Activated T-helper 1 cell treated with anti-CD3 and anti-CD28 coated beads, Interleukin-2, amount 50 U/mL, for 16 hours (primary cell): ENCODE measurements around the gene SPSB2.

Experiments used
- DNase-seq, 2 donors: peaks; one replicate each; pipeline ENCODE4 v3.0.0-alpha.2; 2020; ENCODE audit warnings: low read depth in 1 of 2, low spot score in 1 of 2

The SPSB2 gene

DNA sequence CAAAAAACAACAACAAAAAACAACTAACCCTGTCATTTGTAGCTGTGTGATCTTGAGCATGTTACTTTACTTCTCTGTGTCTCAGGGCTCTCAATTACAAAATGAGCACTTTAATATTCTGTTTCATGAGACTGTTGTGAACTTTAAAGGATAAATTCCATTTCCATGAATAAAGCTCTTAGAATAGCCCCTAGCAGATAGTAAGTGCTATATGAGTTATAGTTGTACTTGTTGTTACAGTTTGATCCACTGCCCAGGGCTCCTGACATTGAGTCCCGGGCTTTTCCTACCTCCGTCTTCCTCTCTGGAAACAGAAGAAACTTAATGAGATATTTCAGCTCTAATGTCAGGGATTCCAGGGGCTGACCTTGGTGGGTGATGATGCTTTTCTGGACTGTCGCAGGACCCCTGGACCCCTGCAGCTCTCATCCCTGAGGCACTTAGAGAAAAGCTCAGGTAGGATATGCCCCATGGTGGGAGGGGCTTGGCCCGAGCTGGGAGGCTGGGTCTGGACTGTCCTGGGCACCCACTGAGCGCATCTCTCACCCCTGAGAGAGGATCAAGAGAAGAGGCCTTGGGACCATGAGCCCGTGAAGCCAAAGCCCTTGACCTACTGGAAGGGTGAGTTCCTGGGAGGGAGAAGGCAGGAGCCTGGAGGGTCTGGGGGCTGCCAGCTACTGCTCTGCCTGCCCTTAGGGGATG is 39.8 kb downstream of the SPSB2 start:
- DNase-seq: no peak

DNA sequence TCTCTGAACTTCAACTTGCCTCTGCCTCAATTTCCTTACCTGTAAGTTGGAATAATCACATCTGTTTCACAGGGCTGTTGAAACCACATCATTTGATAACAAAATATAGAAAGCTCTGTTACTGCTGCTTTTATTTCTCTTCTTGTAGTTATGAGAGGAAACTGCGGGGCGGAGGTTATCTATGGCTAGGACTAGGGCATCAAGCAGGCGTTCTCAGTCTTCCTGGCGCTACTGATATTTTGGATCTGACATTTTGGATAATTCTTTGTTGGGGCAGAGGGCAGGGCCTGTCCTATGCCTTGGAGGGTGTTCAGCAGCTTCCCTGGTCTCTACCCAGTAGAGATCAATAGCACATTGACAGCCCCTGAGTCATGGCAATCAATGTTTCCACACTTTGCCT is 41.0 kb downstream of the SPSB2 start:
- no peak for DNase-seq

DNA sequence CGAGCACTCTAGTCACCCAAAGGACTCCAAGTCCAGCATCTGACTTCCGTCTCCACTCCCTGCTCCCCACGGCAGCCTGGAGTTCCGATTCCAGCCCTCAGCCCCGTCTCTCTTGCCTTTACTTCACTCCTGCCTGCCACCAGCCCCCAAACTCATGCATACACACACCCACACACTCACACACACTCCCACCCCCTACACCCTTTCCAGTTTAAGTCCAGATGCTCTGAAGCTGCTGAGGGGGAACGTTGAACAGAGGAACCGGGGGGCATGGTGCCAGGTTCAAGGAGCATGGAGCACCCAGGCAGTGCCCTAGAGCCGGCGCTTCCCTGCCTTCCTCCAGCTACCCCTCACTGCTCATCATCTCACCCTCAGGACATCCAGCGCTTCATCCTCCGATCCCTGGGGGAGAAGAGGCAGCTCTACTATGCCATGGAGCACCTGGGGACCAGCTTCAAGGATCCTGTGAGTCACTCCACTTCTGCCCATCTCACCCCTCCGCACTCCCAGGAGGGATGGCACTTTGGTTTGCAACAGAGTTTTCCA is 41.6 kb downstream of the SPSB2 start:
- no peak for DNase-seq

DNA sequence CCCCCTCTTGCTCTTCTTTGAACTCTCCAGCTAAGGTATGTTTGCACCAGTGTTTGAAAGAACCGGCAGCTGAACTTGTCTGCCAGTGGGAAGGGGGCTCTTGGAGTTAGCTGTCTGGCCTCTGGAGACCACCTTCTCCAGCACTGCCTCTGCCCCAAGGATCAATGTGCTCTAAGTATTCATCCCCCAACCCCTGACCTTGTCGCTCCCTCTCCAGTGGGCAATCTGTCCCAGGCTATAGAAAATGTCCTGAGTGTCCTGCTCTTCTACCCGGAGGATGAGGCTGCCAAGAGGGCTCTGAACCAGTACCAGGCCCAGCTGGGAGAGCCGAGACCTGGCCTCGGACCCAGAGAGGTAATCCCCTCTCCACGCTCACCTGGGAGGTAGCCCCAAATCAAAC is 42.1 kb downstream of the SPSB2 start:
- DNase-seq: no peak

DNA sequence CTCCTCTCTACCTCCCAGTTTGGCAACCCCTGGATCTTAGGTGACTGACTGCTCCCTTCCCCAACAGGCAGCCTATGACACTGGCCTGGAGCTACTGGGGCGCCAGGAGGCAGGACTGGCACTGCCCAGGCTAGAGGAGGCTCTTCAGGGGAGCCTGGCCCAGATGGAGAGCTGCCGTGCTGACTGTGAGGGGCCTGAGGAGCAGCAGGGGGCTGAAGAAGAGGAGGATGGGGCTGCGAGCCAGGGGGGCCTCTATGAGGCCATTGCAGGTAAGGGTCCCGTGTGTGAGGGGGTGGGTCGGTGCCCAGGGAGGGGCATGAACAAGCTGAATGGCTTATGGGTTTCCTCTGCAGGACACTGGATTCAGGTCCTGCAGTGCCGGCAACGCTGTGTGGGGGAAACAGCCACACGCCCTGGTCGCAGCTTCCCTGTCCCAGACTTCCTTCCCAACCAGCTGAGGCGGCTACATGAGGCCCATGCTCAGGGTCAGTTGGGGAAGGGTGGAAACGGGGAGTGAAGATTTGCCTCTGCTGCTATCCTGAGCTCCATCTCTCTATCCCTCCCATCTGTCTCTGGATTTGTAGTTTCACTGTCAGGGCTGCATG is 42.7 kb downstream of the SPSB2 start:
- DNase-seq: no peak

DNA sequence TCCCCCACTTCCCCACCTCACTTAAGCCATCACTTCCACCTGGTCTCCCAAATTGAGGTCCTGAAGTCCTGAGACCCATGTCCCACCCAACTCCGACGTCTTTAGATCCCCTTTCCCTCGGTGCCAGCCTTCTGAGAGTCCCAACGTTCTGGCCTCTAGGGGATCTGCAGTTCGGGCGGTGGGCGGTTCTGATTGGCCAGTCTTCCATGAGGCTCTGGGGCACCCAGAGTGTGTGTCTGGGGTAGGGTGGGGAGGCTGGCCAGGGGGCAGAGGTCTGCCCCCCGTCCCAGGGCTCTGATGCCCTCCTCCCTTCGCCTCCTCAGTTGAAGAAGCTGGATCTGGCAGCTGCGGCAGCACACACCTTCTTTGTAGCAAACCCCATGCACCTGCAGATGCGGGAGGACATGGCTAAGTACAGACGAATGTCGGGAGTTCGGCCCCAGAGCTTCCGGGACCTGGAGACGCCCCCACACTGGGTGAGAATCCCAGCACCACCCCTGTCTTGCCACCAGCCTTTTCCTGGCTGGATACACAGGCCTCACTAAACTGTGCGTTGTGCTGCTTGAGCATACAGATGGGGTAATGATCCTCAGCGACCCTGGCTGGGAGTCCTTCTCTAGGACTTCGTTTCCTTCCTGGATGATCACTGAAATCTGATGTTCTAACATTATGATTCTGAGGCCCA is 43.4 kb downstream of the SPSB2 start:
- no peak for DNase-seq

DNA sequence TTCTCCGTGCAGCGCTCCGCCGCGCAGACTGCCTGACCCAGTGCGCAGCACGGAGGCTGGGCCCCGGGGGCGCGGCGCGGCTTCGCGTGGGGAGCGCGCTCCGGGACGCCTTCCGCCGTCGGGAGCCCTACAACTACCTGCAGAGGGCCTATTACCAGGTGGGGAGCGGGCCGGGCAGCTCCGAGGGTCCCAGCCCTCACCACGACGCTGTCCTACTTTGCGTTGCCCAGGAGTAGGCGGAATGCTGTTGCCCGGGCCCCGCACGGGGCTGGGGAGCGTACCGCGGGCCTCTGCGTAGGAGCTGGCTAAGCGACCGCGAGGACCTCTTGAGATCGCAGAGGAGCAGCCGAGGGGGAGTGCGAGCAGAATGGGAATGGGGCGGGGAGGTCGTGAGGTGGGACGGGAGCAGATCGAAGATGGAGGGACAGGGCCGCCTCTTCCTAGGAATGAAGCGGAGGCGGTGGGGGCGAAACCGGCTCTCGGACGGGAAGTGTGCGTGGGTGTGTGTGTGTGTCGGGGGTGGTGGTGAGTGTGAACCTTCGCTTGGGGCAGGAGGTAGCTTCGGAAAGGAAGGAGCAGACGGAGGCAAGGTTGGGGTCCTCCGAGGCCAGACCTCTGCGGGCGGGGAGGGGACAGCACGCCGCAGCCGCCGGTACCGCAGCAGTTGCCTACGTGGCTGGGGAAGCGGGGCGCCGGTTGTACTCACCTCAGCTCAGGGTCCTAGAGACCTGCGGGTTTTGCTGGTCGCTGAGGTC is 44.1 kb downstream of the SPSB2 start:
- DNase-seq: no peak

DNA sequence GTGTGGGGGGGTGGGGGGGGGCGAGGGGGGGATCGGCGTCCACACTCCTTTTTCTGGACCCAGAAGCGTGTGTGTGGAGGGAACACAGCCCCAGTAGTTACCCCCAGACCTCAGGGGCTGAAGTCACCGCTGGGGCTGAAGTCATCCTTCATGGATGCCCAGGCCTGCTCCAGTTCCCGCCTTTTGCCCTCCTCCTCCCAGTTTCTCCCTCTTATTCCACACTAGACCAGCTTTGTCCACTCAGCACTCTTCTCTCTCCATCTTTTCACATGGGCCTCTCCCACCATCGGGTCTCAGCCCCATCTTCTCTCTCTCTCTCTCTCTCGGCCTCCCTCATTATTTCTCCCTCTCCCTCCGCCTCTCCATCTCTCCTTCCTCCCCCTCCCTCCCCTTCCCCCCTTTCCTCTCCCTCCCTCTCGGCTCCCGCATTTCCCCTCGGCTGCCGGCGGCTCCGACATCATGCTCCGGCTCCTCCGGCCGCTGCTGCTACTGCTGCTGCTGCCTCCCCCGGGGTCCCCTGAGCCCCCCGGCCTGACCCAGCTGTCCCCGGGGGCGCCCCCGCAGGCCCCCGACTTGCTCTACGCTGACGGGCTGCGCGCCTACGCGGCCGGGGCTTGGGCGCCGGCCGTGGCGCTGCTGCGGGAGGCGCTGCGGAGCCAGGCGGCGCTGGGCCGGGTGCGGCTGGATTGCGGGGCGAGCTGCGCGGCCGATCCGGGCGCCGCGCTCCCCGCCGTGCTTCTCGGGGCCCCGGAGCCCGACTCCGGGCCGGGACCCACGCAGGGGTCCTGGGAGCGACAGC is 44.9 kb downstream of the SPSB2 start, which contains the start of gene P3H3:
TSS of gene P3H3 (plus strand) at position 426 of the 799 bp plus-strand sequence. CDS start at position 460, 34 bp downstream.
- DNase-seq: no peak

DNA sequence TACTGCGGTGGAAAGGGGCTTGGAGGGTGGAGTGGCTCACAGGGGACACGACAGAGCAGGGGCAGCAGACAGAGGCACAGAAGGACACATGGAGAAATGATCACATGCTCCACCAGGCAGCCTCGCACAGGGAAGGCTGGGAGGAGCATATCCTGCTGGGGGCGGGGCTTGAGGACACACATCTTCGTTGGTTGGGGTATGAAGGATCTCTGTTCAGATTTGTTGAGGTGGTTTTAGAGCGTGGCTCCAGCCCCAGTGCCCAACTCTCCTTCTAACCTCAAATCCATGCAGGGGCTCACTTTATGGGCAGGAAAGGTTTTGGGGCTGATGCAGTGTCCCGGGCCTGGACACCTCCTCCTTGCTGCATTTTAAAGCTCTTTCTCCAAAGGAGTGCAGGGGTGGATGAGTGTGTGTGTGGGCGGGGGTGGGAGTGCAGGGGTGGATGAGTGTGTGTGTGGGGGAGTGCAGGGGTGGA is 45.6 kb downstream of the SPSB2 start:
- DNase-seq: no peak

DNA sequence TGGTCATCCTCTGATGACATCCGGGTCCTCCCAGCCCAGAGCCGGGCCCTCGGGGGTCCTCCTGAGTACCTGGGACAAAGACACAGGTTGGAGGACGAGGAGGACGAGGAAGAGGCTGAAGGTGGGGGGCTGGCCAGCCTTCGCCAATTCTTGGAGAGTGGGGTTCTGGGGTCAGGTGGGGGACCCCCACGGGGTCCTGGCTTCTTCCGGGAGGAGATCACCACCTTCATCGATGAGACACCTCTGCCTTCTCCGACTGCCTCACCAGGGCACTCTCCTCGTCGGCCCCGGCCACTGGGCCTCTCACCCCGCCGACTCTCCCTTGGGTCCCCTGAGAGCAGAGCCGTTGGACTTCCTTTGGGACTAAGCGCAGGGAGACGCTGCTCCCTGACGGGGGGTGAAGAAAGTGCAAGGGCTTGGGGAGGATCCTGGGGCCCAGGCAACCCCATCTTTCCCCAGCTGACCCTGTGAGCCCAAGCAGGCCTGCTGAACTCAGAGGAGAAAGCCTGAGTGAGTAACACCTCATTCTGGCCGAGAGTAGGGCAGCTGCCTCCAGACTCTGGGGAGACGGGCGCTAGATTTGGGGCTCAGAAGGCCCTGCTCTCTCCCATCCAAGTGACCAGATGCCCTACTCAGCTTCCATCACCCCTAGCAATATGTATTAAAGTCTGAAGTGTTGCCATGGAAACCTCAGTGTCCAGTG is 46.2 kb downstream of the SPSB2 start:
- DNase-seq: no peak

DNA sequence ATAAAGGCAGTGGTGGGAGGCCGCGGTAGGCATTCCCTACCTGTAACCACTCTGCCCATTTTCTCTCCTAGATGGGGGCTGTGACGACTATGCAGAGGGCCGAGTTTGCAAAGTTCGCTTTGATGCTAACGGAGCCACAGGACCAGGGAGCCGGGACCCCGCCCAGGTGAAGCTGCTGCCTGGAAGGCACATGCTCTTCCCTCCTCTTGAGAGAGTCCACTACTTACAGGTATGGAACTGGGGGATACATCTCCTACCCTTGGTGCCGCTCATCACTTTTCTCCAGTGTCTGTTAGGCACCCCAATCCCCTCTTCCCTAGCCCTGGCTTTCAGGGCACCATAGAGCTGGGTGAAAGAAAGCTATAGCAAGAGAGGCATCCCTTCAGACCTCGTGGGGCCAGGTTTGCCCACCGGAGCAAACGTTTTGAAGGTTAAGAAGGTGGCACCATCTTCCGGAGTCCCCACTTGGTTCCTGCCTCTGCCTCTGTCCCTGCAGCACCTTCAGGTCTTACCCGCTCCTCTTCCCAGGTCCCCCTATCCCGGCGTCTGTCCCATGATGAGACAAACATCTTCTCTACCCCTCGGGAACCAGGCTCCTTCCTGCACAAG is 46.9 kb downstream of the SPSB2 start:
- DNase-seq: no peak

DNA sequence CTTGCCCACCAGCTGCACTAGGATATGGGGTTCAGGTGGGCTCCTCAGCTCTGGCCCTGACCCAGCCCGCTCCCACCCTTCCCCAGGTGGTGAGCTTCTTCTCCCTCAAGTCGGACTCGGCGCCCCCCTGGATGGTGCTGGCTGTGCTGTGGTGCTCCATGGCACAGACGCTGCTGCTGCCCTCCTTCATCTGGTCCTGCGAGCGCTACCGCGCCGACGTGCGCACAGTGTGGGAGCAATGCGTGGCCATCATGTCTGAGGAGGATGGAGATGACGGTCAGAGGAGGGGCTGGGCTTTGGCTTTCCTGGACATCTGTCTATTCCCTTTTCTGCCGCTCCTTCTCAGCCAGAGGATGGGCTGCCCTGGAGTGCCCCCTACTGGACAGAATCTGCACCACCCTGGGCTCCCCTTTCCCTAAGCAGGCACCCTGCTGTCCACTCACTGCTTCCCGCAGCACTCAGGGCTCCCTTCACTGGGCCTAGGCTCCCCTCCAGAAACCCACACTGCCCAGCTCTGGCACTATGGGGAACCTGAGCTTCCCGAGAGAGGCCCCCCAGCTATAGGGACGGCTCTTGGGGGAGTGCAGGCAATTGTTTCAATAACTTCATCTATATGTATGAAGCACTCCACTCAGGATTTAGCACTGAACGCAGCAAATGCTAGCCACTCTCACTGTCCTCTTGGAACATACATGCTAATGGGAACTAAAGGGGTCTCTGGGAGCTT is 47.5 kb downstream of the SPSB2 start:
- peak; percentile 68 to 76 for DNase-seq

DNA sequence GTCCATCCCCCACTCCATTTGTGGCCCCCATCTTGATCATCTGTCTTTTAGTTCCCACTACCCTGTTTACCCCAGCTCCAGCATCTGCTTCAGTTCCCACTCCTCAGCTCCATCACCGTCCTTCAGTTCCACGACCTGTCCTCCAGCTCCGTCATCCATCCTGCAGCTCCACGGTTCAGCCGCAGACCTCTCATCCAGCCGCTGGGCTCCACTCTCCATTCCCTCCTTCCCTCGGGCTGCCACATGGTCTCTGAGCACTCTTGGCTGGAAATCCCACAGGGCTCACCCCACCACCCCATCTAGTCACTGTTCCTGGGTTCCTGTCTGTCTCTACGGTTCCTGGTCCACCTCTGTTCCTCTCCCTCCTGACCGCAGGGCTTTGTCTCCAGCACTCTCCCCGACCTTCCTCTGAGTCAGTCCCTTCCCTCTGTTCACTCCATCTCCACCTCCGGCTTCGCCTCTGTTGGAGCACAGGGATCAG is 48.2 kb downstream of the SPSB2 start:
- DNase-seq: no peak

DNA sequence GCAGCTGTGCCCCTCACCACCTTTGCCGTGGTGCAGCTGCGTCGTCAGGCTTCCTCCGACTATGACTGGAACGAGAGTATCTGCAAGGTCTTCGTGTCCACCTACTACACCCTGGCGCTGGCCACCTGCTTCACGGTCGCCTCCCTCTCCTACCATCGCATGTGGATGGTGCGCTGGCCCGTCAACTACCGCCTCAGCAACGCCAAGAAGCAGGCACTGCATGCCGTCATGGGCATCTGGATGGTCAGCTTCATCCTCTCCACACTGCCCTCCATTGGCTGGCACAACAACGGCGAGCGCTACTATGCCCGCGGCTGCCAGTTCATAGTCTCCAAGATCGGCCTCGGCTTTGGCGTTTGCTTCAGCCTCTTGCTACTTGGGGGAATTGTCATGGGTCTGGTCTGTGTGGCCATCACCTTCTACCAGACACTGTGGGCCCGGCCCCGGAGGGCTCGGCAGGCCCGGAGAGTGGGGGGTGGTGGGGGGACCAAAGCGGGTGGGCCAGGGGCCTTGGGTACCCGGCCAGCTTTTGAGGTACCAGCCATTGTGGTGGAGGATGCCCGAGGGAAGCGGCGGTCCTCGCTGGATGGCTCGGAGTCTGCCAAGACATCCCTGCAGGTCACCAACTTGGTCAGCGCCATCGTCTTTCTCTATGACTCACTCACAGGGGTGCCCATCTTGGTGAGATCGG is 48.9 kb downstream of the SPSB2 start:
- DNase-seq: no peak

DNA sequence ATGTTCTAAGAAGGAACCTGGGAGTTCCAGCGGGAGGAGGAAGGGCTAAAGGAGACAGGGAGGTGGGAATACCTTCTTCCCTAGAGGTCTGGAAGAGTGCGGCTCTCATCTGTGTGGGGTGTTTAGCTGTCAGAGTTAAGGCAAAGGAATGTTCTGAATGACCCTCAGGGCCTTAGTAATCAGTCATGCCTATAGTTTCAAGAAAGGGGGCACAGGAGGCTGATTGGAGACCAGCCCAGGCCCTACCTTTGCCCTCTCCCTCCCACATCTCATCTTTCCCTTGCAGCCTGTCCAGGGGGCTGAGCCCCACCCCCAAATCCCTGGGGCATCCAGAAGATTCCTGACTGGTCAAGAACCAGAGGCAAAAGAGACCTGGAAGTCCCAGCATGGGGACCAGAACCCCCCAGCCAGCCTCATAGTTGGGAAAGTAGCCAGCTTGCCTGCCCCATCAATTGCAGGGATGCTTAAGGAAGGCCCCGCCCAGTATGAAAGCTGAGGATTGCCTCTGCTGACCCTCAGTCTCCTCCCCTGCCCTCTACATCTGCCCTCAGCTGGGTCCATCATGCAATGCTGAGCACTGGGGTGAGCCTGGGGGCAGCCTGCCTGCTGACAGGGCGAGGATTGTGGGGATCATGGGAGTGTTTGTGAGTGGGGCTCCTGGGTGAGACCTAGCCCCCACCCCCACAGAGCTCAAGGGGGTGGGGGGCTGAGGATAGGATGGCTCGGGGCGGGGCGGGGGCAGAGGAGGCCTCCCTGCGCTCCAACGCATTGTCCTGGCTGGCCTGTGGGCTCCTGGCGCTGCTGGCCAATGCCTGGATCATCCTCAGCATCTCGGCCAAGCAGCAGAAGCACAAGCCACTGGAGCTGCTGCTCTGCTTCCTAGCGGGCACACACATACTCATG is 49.7 kb downstream of the SPSB2 start:
- no peak for DNase-seq

DNA sequence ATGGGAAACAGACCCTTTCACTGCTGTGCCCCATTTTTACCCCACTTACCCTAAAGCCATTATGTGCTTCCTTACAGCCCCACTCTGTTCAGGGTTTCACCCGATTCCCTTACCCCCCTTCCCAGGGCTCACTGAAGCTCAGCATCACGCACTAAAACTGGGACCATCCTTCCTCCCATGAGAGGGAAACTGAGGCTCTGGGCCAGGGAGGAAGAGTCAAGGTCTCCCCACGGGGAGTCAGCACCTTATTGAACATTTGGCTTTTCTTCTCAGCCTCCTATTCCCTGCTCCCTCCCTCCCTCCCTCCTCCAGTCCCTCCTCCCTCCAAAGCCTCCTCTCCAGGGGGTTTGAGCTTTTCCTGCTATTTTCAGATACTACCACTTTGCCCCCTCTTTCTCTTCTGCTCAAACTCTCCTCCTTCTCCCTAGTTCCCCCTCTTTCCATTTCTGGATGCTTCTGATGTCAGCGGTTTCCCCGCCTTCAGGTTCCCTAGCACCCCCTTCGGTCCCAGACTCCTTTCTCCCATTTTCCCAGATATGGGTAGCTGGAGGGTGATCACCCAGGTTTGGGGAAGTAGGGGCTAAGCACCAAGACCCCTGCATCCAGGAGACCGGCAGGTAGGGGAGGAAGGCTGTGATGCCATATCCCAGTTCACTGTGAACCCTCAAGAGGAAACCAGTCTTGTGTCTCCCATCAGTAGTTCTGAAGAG is 50.5 kb downstream of the SPSB2 start:
- no peak for DNase-seq
